Ammon's horn (tissue), 1 donor: Measurements from ENCODE around the gene SIGLEC7.
"Not testable (repeated sequence)": the region's sequence is repeated elsewhere in the genome, so short reads cannot be mapped to it uniquely, and the experiment has no call there.

Source experiments
- DNase-seq: peaks from one replicate; pipeline ENCODE4 v3.0.0-alpha.2; 2016; ENCODE audit warnings: low spot score

SIGLEC7 gene

GRCh38 chr19:51139299-51140014, 2.6 kb upstream of the SIGLEC7 start:
- DNase-seq: peak; percentile 62

DNA sequence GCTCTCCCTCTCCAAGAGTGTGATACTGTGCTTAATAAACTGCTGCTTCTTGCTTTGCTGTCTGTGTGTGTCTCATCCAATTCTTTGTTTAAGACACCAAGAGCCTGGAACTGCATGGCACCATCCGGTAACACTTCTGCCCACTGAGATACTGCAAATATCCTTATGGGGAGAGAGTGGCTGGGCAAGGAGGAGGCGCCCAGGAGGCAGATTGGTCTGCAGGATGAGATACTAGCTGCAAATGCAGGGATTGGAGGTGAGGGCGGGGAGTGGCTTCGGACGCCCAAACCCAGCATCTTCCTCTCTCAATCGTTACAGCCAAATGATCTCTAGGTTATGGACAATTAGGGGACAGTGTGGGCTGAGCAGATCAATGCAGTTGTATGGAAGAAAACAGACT, 1.7 kb upstream of the SIGLEC7 start:
- no peak for DNase-seq

DNA sequence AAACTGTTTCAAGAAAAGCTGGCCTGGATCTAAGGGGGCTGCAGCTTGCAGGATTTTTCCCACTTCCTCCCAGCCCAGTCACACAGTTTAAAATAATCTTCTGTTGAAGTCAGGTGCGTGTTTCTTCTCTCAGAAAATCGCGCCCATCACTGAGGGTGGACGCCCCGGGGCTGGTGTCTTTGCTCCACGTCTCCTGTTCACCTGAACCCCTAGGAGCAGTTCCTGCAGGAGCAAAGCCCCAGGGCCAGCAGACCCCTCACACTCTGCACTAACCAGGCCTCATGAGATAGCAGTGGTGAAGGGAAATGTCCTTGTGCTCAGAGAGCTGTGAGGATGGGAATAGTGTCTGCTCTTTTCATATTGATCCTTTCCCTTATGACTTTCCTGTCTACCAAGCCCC, 920 bp upstream of the SIGLEC7 start:
- DNase-seq: no peak

DNA sequence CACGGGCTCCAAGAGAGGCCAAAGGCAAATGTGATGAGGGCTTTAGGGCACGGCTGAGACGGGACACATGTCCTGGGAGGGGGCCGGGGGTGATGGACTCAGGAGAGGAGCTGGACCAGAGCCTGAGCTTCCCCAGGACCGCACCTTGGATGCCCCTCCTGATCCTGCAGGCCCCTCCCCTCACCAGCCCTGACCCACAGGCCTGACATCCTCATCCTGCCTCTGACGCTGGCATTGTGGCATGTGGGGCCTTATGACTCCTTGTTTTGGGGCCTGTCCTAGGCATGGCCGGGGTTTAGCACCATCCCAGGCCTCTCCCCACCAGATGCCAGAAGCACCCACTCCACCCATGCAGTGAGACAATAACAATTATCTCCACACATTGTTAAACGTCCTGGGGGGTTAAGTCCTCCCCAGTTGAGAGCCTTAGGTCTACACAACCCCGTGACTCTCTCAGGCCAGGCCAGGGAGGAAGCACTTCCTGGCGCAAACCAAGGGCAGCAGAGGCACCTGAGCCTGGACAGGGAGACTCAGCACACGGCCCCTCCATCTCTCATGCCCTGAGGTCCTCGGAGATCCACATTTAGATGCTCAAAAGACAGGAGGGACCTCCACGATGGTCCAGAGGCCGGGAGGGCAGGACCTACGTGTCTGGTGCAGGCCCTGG, 841 bp downstream of the SIGLEC7 start:
- not testable (repeated sequence) for DNase-seq

GRCh38 chr19:51143486-51143885, 1.4 kb downstream of the SIGLEC7 start:
- no peak for DNase-seq

DNA sequence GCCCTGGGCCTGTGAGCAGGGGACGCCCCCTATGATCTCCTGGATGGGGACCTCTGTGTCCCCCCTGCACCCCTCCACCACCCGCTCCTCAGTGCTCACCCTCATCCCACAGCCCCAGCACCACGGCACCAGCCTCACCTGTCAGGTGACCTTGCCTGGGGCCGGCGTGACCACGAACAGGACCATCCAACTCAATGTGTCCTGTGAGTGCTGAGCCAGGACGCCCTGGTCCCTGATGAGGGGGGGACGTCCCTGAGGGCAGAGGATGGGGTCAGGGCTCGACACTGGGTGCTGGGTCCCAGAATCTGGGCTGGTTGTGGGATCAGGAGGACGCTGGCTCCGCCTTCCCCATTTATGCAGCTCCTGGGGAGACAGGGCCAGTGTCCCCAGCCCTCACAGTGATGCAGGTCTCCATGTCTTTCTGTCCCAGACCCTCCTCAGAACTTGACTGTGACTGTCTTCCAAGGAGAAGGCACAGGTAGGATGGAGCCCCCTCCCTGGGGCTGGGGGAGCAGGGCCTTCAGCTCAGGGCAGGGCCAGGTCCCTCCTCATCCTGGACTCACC, 2.5 kb downstream of the SIGLEC7 start:
- no peak for DNase-seq

DNA sequence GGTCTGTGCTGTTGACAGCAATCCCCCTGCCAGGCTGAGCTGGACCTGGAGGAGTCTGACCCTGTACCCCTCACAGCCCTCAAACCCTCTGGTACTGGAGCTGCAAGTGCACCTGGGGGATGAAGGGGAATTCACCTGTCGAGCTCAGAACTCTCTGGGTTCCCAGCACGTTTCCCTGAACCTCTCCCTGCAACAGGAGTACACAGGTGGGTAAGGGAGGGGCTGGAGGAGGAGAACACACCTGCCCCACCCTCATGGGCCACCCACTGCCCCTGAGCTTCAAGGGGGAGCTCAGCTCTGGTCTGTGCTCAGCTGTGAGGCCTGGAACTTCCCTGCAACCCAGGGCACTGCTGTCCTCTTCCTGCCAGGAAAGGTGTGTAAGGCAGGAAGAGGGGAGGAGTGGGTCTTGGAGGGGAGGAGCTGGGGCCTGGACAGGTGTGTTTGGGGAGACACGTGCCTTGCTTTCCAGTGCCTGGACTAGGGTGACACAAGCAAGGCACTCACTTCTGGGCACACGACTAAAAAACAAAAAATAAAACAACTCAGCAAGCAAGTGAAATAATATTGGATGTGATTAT, 3.9 kb downstream of the SIGLEC7 start:
- DNase-seq: no peak

DNA sequence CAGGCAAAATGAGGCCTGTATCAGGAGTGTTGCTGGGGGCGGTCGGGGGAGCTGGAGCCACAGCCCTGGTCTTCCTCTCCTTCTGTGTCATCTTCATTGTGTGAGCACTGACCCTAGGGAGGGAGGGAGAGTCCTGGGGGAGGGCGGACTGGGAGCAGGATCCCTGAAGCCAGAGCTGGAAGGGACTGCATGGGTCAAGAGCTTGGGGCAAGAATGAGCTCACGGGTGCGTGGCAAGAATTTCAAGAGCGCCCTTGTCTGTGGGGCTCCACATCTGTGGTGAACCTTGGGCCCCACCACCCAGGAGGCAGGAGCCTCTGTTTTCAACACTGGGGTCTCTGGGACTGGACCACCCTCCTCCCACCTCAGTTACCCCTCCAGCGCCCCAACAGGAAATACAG, 4.7 kb downstream of the SIGLEC7 start:
- no peak for DNase-seq

DNA sequence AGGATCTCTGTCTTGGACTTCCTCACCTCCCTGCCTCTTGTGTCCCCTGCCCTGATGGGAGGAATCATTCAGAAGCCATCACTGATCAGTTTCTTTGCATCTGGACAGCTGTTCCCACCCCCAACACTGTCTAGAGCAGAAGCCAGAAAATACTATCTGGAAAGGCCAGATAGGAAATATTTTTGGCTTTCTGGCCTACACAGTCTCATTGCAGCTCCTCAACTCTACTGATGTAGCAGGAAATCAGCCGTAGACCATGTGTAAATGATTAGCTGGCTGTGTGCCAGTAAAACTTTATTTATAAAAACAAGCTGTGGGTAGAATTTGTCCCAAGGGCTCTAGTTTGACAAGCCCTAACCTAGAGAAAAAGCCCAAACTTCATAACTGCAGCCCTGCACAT, 5.6 kb downstream of the SIGLEC7 start:
- no peak for DNase-seq

GRCh38 chr19:51148580-51148979, 6.5 kb downstream of the SIGLEC7 start:
- DNase-seq: no peak

- DNase-seq: no peak
Measured at GRCh38 chr19:51150627-51151026, 8.5 kb downstream of the SIGLEC7 start.

DNA sequence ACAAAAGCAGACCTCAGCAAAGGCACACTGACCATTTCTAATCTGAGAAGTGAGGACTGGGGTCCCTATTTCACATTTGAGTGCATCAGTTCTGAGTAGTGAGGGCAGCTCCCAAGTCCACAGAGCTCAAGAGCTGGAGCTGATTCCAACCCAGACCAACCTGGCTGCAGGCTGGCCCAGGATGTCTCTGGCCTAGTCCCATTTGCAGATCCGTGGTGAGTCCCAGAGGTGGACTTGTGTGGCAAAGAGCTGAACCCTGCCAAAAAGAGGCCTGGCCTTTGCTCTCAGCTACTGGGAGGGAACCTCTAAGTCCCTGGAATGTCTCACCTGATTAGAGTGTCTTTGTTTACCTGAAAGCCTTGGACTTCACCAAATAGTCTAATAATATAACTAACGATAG, 14.6 kb downstream of the SIGLEC7 start:
- no peak for DNase-seq

GRCh38 chr19:51157265-51157664, 15.2 kb downstream of the SIGLEC7 start:
- DNase-seq: no peak

- DNase-seq: peak; percentile 36
Measured at GRCh38 chr19:51158474-51159129, 16.5 kb downstream of the SIGLEC7 start.

DNA sequence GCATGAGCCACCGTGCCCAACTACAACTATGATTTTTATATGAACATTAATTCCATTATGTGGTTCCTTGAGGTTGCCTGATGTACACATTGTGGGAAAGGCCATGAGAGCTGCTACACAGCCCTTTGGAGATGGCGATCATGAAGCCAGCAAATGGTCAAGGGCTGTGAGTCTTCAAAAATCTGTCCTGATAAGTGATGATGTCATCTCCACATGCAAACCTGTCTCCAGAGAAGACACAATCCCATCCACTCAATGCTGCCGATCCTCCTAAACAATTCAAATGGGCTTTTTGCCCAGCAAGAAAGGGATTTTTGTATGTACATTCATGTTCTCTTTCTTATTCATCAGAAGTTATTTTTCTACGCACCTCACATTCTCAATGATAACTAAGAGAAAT, 17.6 kb downstream of the SIGLEC7 start:
- DNase-seq: no peak

DNA sequence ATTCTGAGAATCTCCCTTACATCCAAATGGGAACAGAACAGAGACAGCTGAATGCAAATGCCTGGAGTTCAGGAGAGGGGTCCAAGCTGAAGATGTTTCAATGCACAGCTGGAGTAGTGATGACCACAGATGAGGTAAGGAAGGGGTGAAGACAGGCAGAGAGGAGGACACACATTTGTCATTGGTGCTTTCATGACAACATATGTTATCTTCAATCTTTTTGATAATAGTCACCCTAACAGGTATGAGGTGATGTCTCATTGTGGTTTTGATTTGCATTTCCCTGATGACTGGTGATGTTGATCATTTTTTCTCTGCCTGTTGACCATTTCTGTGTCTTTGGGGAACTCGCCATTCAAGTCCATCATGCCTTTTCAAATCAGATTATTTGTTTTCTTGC, 19.2 kb downstream of the SIGLEC7 start:
- no peak for DNase-seq

DNA sequence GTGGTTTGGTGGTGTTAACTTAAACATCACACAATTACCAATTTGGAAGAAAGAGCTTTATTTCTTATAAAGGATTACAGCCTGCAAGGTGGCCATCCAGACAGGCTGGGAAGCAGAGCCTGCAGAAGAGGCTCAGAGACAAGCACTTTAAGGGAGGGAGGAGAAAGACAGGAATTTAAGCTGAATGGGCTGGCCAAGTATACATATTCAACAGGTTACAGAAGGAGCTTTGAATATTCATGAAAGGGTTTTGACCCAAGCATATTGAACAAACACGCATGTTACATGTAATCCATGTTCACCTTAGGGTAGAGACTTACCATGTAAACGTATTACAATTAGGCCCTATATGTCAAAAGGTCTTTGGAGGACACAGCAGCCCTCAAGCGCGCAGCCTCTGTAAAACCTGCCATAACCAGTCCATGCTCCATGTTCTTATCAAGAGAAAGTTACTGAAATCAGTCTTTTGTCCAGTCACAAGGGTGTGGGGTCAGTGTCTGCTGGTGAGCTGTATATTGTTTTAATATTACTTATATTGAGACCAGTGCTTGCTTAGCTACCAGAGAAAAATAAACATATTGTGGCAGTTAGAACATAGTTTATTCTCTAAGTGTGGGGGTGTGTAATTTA, 19.9 kb downstream of the SIGLEC7 start:
- DNase-seq: no peak

GRCh38 chr19:51163257-51163656, 21.2 kb downstream of the SIGLEC7 start:
- DNase-seq: no peak

GRCh38 chr19:51164215-51164614, 22.1 kb downstream of the SIGLEC7 start:
- no peak for DNase-seq

DNA sequence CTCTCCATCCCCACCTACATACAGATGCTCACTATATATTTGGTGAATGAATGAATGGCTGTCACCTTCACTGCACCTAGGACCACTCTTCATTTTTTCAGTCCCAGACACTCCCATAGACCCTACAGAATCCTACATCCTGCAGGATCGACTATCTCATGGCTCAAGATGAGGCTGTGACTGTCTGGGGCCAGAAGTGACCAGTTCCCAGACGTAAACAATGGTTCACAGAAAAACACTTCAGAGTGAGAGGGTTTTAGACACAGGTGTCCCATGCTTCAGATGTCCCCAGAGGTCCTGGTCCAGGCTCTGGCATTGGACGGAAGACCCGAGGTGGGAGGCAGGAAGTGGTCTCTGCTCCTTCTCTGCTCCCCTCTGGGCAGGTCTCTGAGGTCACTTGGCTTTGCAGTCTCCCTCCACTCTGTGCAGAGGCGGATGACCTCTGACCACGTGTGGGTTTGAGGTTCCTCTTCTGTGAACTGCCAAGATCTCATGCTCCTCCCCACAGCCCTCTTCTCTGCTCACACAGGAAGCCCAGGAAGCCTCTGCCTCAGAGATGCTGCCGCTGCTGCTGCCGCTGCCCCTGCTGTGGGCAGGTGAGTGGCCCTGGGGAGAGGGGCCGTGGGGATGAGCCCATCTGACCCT, 24.9 kb downstream of the SIGLEC7 start:
- peak; percentile 71 for DNase-seq

- no peak for DNase-seq
Measured at GRCh38 chr19:51168564-51169282, 26.6 kb downstream of the SIGLEC7 start.
